ENCODE measurements around the gene EML6.

- no peak for TF ChIP-seq EZH2 (IDR thresholded peaks at IDR 0.05)
- TF ChIP-seq CTCF (IDR thresholded peaks at IDR 0.05) = no peak
- no peak for TF ChIP-seq EZH2phosphoT487 (IDR thresholded peaks at IDR 0.05)
Measured at GRCh38 chr2:54939446-54940118, 216.1 kb downstream of the EML6 start.
